Right lobe of liver (tissue), 6 donors: ENCODE measurements around the gene CPPED1. TPM values are rescaled to one million over a fixed set of nuclear protein-coding genes. Genes with fewer than 3 reads are reported as not detected.

Experiments used
- ATAC-seq, 4 donors: fragments of 200-7000 bp; cut with Tn5 transposase; one replicate each; pipeline ENCODE4 v1.9.1; 2020; ENCODE audit warnings: mild to moderate bottlenecking in 4 of 4, moderate library complexity in 4 of 4
- DNase-seq, 3 donors: peaks; one replicate each; pipeline ENCODE4 v3.0.0-alpha.2; 2020
- H3K27ac ChIP-seq, 3 donors: fragments of 200-600 bp; one replicate each; pipeline ENCODE4 v1.8.0; 2022
- H3K27me3 ChIP-seq, 2 donors: fragments of 200-600 bp; one replicate each; pipeline ENCODE4 v1.8.0; 2022
- H3K36me3 ChIP-seq, 4 donors: fragments of 200-600 bp; sonication (generic) in 1 of 4; one replicate each; pipeline versions ENCODE4 v1.5.1 to v1.8.0; 2017 to 2022; ENCODE audit warnings: control low read depth in 1 of 4
- H3K4me1 ChIP-seq, 4 donors: fragments of 200-600 bp; sonication (generic) in 1 of 4; one replicate each; pipeline versions ENCODE4 v1.5.1 to v1.8.0; 2017 to 2022; ENCODE audit warnings: control low read depth in 1 of 4
- H3K4me3 ChIP-seq, 3 donors: fragments of 200-600 bp; one replicate each; pipeline ENCODE4 v1.8.0; 2022
- H3K9me3 ChIP-seq, 4 donors: fragments of 200-600 bp; sonication (generic) in 1 of 4; one replicate each; pipeline versions ENCODE4 v1.5.1 to v1.8.0; 2017 to 2022; ENCODE audit warnings: control low read depth in 1 of 4
- POLR2A ChIP-seq: fragments of 450-650 bp; IDR thresholded peaks from one replicate; pipeline ENCODE4 v1.6.1; 2017; ENCODE audit warnings: antibody characterized with exemption, mild to moderate bottlenecking
- WGBS: methylation state at CpG from one replicate; pipeline ENCODE4 v1.1.6; 2018; ENCODE audit warnings: low coverage, low lambda C conversion rate; ENCODE audit not compliant: insufficient coverage; ENCODE audit errors: missing lambda C conversion rate; 5-methylcytosine and 5-hydroxymethylcytosine counted together
- intact Hi-C, 2 donors: fragments of 100-400 bp; cut with DNase I; formaldehyde crosslinking; loops; one replicate each; pipeline versions ENCODE4 v1.11.2 to v1.14.1; 2022
- total RNA-seq, 6 experiments: library from RNA; depleted of rRNA in 2 of 6; stranded (reverse); fragments of >200 nt in 2 of 6; fragmentation: NEBNext Ultra II Directional in 3 of 6; extraction: Animal tissue kit (Norgen Biotek cat#: 25700) in 3 of 6; gene quantifications; one replicate each; pipeline versions ENCODE4 v1.1.0 to v1.2.4, GENCODE V29; 2016 to 2023
- TF ChIP-seq, protein P1 (sequence below), 4 donors: fragments of 200-600 bp in 3 of 4; fragments of 450-650 bp in 1 of 4; IDR thresholded peaks; one replicate each; pipeline versions ENCODE4 v1.5.1 to v1.8.0; 2016 to 2022; ENCODE audit warnings: antibody characterized with exemption in 4 of 4, mild to moderate bottlenecking in 2 of 4
- donor health status: DM: no; HTN: yes; CAD: no.
- donor health status: DM: no; HTN: no; CAD: no.
- donor health status: DM: no; HTN: no; CAD: no.
- donor health status: DM: no; HTN: yes; CAD: no.
- donor health status: DM: no; HTN: yes; CAD: no.

The CPPED1 gene
- total RNA-seq, 6 experiments from 2014 or later = 24.0 to 41.6 (median 31.0) TPM

DNA sequence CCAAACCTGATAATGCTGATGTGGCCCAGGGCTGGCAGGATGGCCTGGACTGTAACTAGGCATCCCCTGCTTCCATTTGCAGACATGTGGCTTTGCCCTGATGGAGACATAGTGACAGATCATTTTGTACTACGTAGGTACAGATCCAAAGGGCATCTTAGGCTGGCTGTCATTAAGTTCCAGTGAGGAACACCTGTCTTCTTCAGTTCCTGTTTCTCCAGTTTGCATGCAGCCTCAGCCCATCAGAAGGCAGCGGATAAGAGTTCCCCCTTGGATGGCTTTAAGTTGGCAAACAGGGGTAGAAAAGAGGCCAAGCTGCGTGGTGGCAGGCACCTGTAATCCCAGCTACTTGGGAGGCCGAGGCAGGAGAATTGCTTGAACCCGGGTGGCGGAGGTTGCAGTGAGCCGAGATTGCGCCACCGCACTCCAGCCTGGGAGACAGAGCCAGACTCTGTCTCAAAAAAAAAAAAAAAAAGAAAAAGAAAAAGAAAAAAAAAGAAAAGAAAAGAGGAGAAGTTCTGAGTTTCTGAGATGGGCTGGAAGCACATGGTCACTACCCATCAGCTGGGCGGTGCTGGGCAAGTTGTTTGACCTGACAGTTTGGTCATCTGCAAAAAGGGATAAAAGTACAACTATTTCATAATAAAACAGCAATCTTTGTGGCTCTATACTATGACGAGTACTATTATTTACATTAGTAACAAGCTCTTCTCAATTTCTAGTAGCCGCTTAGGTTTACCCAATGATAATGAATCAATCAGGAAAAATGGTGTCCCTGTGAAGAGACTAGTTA is 42.7 kb downstream of the CPPED1 start:
- H3K27ac ChIP-seq = peak overlapping the region in 1 of 3 donors; percentile 57
- peak in 1 of 3 donors; percentile 35 for DNase-seq
- peak; percentile 38 to 63 (median 50) for ATAC-seq
- no peak overlapping the region for H3K4me3 ChIP-seq
- peaks cover 0 to 57% (median 10%) of the 10 kb centered on the region in 4 donors for H3K4me1 ChIP-seq
- no peaks in the 10 kb centered on the region for H3K27me3 ChIP-seq
- intact Hi-C loops = no loop called here
- no peaks in the 10 kb centered on the region for H3K9me3 ChIP-seq
- 65% methylated on average over 7 of the region's 12 CpGs for WGBS
- TF ChIP-seq, protein P1, sequence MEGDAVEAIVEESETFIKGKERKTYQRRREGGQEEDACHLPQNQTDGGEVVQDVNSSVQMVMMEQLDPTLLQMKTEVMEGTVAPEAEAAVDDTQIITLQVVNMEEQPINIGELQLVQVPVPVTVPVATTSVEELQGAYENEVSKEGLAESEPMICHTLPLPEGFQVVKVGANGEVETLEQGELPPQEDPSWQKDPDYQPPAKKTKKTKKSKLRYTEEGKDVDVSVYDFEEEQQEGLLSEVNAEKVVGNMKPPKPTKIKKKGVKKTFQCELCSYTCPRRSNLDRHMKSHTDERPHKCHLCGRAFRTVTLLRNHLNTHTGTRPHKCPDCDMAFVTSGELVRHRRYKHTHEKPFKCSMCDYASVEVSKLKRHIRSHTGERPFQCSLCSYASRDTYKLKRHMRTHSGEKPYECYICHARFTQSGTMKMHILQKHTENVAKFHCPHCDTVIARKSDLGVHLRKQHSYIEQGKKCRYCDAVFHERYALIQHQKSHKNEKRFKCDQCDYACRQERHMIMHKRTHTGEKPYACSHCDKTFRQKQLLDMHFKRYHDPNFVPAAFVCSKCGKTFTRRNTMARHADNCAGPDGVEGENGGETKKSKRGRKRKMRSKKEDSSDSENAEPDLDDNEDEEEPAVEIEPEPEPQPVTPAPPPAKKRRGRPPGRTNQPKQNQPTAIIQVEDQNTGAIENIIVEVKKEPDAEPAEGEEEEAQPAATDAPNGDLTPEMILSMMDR (IDR thresholded peaks at IDR 0.05) = no peak
- TF ChIP-seq POLR2A = no peak
- no peaks in the 10 kb centered on the region for H3K36me3 ChIP-seq

DNA sequence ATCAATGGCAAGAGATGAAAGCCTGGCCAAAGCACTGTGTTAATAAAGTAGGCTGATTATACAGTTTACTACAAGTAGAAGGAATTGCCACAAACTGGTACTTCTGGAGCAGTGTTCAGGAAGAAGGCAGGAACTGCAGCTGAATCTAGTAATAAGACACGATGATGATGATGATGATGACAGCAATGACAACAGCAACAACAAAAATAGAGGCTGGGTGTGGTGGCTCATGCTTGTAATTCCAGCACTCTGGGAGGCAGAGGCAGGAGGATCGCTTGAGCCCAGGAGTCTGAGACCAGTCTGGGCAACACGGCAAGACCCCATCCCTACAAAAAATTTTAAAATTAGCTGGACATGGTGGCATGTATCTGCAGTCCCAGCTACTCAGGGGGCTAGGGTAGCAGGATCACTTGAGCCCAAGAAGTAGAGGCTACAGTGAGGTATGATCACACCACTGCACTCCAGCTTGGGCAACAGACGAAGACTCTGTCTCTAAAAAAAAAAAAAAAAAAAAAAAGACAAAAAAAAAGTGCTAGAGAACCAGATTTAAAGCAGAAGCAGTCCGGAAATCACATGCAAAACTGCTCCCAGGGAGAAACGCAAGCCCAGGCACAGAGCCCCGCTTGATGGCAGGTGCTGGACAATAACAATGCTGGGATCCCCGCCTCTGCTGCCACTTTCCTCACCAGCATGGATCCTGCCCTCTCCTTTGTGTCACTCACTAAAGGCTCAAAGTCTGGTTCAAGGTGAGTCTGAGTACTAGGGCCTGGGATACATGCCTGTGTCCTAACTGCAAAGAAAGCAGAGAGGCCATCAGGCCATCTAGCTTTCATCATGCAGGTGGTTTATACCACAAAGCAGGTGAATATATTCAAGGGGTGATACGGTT is 44.8 kb downstream of the CPPED1 start:
- intact Hi-C loops = no loop called here
- Histone ChIP-seq H3K4me1 (peaks cover 0 to 65% (median 19%) of the 10 kb centered on the region in 4 donors), H3K27me3 (no peaks in the 10 kb centered on the region), H3K36me3 (no peaks in the 10 kb centered on the region), H3K27ac (peak overlapping the region in 2 of 3 donors; percentile 50 to 89), H3K4me3 (no peak overlapping the region), H3K9me3 (no peaks in the 10 kb centered on the region)
- 79% methylated on average over 6 of the region's 9 CpGs for WGBS
- ATAC-seq (peak; percentile 16 to 47 (median 22)), DNase-seq (peak in 1 of 3 donors; percentile 55)
- no peak for TF ChIP-seq POLR2A
- TF ChIP-seq, protein P1 (IDR thresholded peaks at IDR 0.05) = no peak

GRCh38 chr16:12758031-12758669 is 45.5 kb downstream of the CPPED1 start:
- Histone ChIP-seq H3K4me3 (no peak overlapping the region), H3K9me3 (no peaks in the 10 kb centered on the region), H3K36me3 (no peaks in the 10 kb centered on the region), H3K27me3 (no peaks in the 10 kb centered on the region), H3K4me1 (peaks cover 0 to 73% (median 22%) of the 10 kb centered on the region in 4 donors), H3K27ac (peak overlapping the region; percentile 48 to 89 (median 50))
- 55% methylated on average over 5 of the region's 5 CpGs for WGBS
- DNase-seq = no peak
- TF ChIP-seq POLR2A = no peak
- TF ChIP-seq, protein P1 (IDR thresholded peaks at IDR 0.05) = no peak
- ATAC-seq = peak in 2 of 4 donors; percentile 2 to 5
- intact Hi-C loops = no loop called here

DNA sequence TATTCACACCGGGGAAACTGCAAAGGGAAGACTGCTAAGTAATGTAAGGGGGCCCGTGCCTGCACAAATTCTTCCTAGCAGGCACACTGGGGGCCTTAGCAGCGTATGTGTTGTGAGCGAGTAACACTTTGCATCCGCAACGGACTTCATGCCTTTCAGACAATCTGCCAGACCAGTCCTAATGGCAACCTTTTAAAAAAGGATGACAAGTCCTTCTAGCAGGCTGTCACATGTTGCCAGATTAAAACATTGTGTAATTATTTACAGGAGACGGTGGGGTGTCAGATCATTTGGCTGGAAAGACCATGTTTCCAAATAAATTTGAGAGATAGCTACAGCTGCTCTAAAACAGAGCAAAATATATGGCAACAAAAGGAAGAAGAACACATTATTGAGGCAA is 46.1 kb downstream of the CPPED1 start:
- Histone ChIP-seq H3K27me3 (no peaks in the 10 kb centered on the region), H3K4me3 (no peak overlapping the region), H3K9me3 (no peaks in the 10 kb centered on the region), H3K4me1 (peaks cover 0 to 79% (median 22%) of the 10 kb centered on the region in 4 donors), H3K36me3 (no peaks in the 10 kb centered on the region), H3K27ac (peak overlapping the region; percentile 50 to 89 (median 60))
- WGBS = 39% methylated on average over 7 of the region's 7 CpGs
- intact Hi-C loops = no loop called here
- DNase-seq (peak in 1 of 3 donors; percentile 50), ATAC-seq (peak; percentile 23 to 58 (median 54))
- TF ChIP-seq, protein P1 (IDR thresholded peaks at IDR 0.05) = no peak
- no peak for TF ChIP-seq POLR2A
